SK-N-SH treated with all-trans-retinoic acid at 6 μM for 48 hours (cell line): ENCODE results near the gene RPTN.

Experiments used
- ATAC-seq: fragments of 200-7000 bp; cut with Tn5 transposase; 3 replicates; pipeline ENCODE4 v1.9.1; 2020; ENCODE audit warnings: mild to moderate bottlenecking, moderate library complexity
- ARNTL ChIP-seq: fragments of 450-650 bp; formaldehyde crosslinking; IDR thresholded peaks from 2 replicates; pipeline ENCODE4 v1.5.0; 2020; ENCODE audit warnings: low read depth, mild to moderate bottlenecking, moderate library complexity, borderline replicate concordance
- BACH2 ChIP-seq: fragments of 250-450 bp; sonication (Bioruptor Pico); IDR thresholded peaks from 2 replicates; pipeline ENCODE4 v1.9.0; 2021; ENCODE audit warnings: mild to moderate bottlenecking, borderline replicate concordance
- CREB5 ChIP-seq: fragments of 250-450 bp; sonication (Bioruptor Pico); IDR thresholded peaks from 2 replicates; pipeline ENCODE4 v1.5.1; 2020; ENCODE audit warnings: low read depth, mild to moderate bottlenecking, moderate library complexity
- CSDC2 ChIP-seq: fragments of 250-450 bp; sonication (Bioruptor Pico); IDR thresholded peaks from 2 replicates; pipeline ENCODE4 v1.5.0; 2020; ENCODE audit warnings: mild to moderate bottlenecking, moderate library complexity
- ESRRG ChIP-seq: fragments of 250-450 bp; sonication (Bioruptor Pico); IDR thresholded peaks from 2 replicates; pipeline ENCODE4 v1.6.1; 2021; ENCODE audit warnings: mild to moderate bottlenecking
- GLIS3 ChIP-seq: fragments of 250-450 bp; sonication (Bioruptor Pico); IDR thresholded peaks from 2 replicates; pipeline ENCODE4 v1.5.0; 2020; ENCODE audit warnings: mild to moderate bottlenecking, moderate library complexity
- ISL1 ChIP-seq: fragments of 250-450 bp; sonication (Bioruptor Pico); IDR thresholded peaks from 2 replicates; pipeline ENCODE4 v2.1.2; 2022; ENCODE audit warnings: mild to moderate bottlenecking, moderate library complexity
- PATZ1 ChIP-seq: fragments of 250-450 bp; sonication (Bioruptor Pico); IDR thresholded peaks from 2 replicates; pipeline ENCODE4 v1.8.0; 2020; ENCODE audit warnings: mild to moderate bottlenecking, moderate library complexity, borderline replicate concordance
- PPARA ChIP-seq: fragments of 250-450 bp; sonication (Bioruptor Pico); IDR thresholded peaks from 2 replicates; pipeline ENCODE4 v1.5.0; 2020; ENCODE audit warnings: mild to moderate bottlenecking, borderline replicate concordance
- RARB ChIP-seq: fragments of 250-450 bp; sonication (Bioruptor Pico); IDR thresholded peaks from 2 replicates; pipeline ENCODE4 v1.8.0; 2021; ENCODE audit warnings: mild to moderate bottlenecking, moderate library complexity
- SNAI2 ChIP-seq: fragments of 250-450 bp; sonication (Bioruptor Pico); IDR thresholded peaks from 2 replicates; pipeline ENCODE4 v1.5.0; 2020; ENCODE audit warnings: mild to moderate bottlenecking, moderate library complexity
- TCF4 ChIP-seq: fragments of 250-450 bp; sonication (Bioruptor Pico); IDR thresholded peaks from 2 replicates; pipeline ENCODE4 v1.8.0; 2021; ENCODE audit warnings: mild to moderate bottlenecking, moderate library complexity, borderline replicate concordance
- TSHZ2 ChIP-seq: fragments of 250-450 bp; sonication (Bioruptor Pico); IDR thresholded peaks from 2 replicates; pipeline ENCODE4 v1.5.0; 2020; ENCODE audit warnings: mild to moderate bottlenecking, moderate library complexity
- ZC3H10 ChIP-seq: fragments of 250-450 bp; sonication (Bioruptor Pico); IDR thresholded peaks from 2 replicates; pipeline ENCODE4 v1.5.1; 2021; ENCODE audit warnings: mild to moderate bottlenecking, moderate library complexity
- ZFP3 ChIP-seq: fragments of 250-450 bp; sonication (Bioruptor Pico); IDR thresholded peaks from 2 replicates; pipeline ENCODE4 v1.5.0; 2020; ENCODE audit warnings: mild to moderate bottlenecking, moderate library complexity
- ZNF565 ChIP-seq: fragments of 450-650 bp; formaldehyde crosslinking; conservative IDR thresholded peaks from 2 replicates; pipeline ENCODE4 v1.5.0; 2020; ENCODE audit warnings: low read depth, mild to moderate bottlenecking, moderate library complexity
- ZNF70 ChIP-seq: fragments of 450-650 bp; formaldehyde crosslinking; IDR thresholded peaks from 2 replicates; pipeline ENCODE4 v1.5.0; 2020; ENCODE audit warnings: mild to moderate bottlenecking, moderate library complexity
- ZNF8 ChIP-seq: fragments of 450-650 bp; formaldehyde crosslinking; IDR thresholded peaks from 2 replicates; pipeline ENCODE4 v1.5.0; 2020; ENCODE audit warnings: mild to moderate bottlenecking, moderate library complexity

RPTN gene

GRCh38 chr1:152182431-152182830 is 23.4 kb upstream of the RPTN start:
- no peak for TF ChIP-seq ZNF8 (CRISPR knock-in tag)
- TF ChIP-seq TSHZ2 (CRISPR knock-in tag): no peak
- no peak for TF ChIP-seq PATZ1 (CRISPR knock-in tag)
- no peak for TF ChIP-seq ISL1 (CRISPR knock-in tag)
- ATAC-seq: peak; percentile 53

- no peak for ATAC-seq
- no peak for TF ChIP-seq CSDC2
- TF ChIP-seq TCF4 (CRISPR knock-in tag): no peak
- TF ChIP-seq ESRRG (CRISPR knock-in tag): no peak
- no peak for TF ChIP-seq ISL1 (CRISPR knock-in tag)
These were observed 20.5 kb upstream of the RPTN start for GRCh38 chr1:152179566-152179965.

GRCh38 chr1:152170287-152170905 is 11.4 kb upstream of the RPTN start:
- TF ChIP-seq CREB5 (CRISPR knock-in tag) (no peak), GLIS3 (CRISPR knock-in tag) (no peak)
- no peak for ATAC-seq

- no peak for ATAC-seq
- no peak for TF ChIP-seq ESRRG (CRISPR knock-in tag)
- no peak for TF ChIP-seq ARNTL (CRISPR knock-in tag)
- TF ChIP-seq ZNF565 (CRISPR knock-in tag): no peak
- no peak for TF ChIP-seq RARB
- no peak for TF ChIP-seq ISL1 (CRISPR knock-in tag)
- no peak for TF ChIP-seq BACH2
- TF ChIP-seq GLIS3 (CRISPR knock-in tag): no peak
- TF ChIP-seq ZNF8 (CRISPR knock-in tag): no peak
- no peak for TF ChIP-seq PPARA (CRISPR knock-in tag)
- no peak for TF ChIP-seq ZFP3 (CRISPR knock-in tag)
- no peak for TF ChIP-seq CSDC2
- TF ChIP-seq ZNF70 (CRISPR knock-in tag): no peak
- TF ChIP-seq TSHZ2 (CRISPR knock-in tag): no peak
- TF ChIP-seq SNAI2: no peak
- TF ChIP-seq PATZ1 (CRISPR knock-in tag): no peak
- no peak for TF ChIP-seq ZC3H10 (CRISPR knock-in tag)
- no peak for TF ChIP-seq TCF4 (CRISPR knock-in tag)
These were observed 10.5 kb upstream of the RPTN start for GRCh38 chr1:152169366-152170025.
